Erythroblast (primary cell): ENCODE results near the gene SP3.

Source experiments
- DNase-seq, 2 experiments: peaks; one replicate each; lab custom pipeline; 2025; lab: John Stamatoyannopoulos, UW
- GATA1 ChIP-seq: IDR thresholded peaks from 2 replicates; pipeline ENCODE4 v1.6.1; 2011; ENCODE audit warnings: low read depth, mild to moderate bottlenecking, control low read depth, low read length, moderate library complexity
- POLR2A ChIP-seq: IDR thresholded peaks from 2 replicates; pipeline ENCODE4 v1.6.1; 2011; ENCODE audit warnings: mild to moderate bottlenecking, low read length

Gene SP3

GRCh38 chr2:173956454-173956853 lies 8.7 kb downstream of the SP3 start:
- DNase-seq, result no peak
- no peak for TF ChIP-seq POLR2A
- no peak for TF ChIP-seq GATA1

DNA sequence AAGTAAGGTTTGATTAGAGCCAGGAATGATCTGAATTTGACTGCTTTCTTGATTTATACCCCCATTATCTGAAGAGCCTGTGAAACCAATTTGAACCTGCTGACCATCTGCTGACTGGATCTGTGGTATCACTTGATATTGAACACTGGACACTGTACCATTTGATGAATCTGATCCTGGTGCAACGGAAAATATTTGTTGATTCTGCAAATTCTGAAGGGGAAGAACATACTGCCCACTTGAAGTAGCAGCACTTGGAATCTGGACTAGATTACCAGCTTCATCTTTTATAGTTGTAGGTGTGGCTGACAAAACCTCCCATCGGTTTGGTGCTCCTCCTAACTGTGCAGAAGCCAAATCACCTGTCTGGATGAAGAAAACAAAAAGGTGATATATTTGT lies 9.3 kb downstream of the SP3 start:
- no peak for DNase-seq
- TF ChIP-seq GATA1 (no peak), POLR2A (no peak)

DNA sequence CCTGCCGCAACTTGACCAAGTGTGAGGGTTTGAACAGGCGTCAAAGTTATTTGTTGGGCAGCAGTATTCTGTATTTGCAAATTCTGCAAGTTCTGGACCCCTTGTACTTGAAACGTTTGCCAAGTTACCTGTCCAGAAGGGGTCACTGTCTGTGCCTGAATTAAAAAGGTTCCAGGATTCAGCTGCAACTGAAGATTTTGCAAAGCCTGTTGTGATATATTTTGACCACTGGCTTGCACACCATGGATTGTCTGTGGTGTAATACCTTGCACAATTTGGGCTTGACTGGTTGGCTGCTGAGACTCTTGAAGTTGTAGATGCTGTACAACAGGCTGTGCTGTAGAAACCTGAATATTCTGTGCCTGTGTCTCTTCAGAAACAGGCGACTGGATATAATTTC lies 10.2 kb downstream of the SP3 start:
- no peak for DNase-seq
- TF ChIP-seq POLR2A (no peak), GATA1 (no peak)

DNA sequence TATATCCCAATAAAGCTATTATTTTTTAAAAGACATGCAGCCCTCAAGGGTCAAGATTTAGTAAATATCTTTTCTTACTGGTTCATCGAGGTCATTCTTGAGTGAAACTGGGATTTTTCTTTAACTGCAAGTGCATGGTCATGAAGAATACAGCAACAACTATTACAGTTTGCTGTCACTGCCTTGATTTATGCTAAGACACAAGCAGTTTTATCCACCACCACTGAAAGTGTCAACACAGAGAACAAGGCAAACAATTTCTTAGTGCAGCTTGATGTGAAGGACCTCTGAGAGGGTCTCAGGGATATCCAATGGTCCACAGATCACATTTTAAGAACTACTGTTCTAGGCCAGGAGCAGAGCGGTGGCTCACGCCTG lies 12.1 kb downstream of the SP3 start:
- TF ChIP-seq POLR2A (no peak), GATA1 (no peak)
- no peak for DNase-seq

- peak in 1 of 2 experiments; percentile 10 for DNase-seq
- TF ChIP-seq GATA1 (no peak), POLR2A (no peak)
These were observed 12.7 kb downstream of the SP3 start for GRCh38 chr2:173952267-173953046.

GRCh38 chr2:173948842-173949241 lies 16.3 kb downstream of the SP3 start:
- TF ChIP-seq GATA1, result no peak
- TF ChIP-seq POLR2A, result no peak
- no peak for DNase-seq

GRCh38 chr2:173948198-173948597 lies 17.0 kb downstream of the SP3 start:
- no peak for TF ChIP-seq GATA1
- TF ChIP-seq POLR2A, result no peak
- DNase-seq, result no peak

DNA sequence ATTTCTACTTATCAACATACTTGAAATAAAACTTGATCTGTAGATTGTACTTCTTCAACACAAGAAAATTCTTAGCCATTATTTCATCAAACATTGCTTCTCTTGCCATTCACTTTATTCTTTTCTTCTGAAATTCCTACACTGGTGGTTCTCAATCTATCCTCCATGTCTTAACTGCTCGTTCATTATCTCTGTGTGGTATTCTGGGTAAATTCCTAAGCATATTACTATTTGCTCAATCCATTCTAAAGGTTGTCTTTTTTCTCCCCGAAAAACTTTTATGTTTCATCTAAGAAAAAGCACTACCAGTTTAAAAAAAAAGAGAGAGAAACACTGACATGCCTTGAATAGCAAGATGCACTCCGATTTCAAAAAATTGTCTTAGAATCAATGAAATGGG lies 18.0 kb downstream of the SP3 start:
- TF ChIP-seq GATA1 (no peak), POLR2A (no peak)
- DNase-seq, result no peak

GRCh38 chr2:173943738-173944137 lies 21.4 kb downstream of the SP3 start:
- TF ChIP-seq POLR2A (no peak), GATA1 (no peak)
- no peak for DNase-seq

GRCh38 chr2:173942861-173943523 lies 22.2 kb downstream of the SP3 start:
- TF ChIP-seq POLR2A (no peak), GATA1 (no peak)
- DNase-seq, result no peak

GRCh38 chr2:173941567-173941966 lies 23.6 kb downstream of the SP3 start:
- no peak for DNase-seq
- TF ChIP-seq POLR2A (no peak), GATA1 (no peak)

DNA sequence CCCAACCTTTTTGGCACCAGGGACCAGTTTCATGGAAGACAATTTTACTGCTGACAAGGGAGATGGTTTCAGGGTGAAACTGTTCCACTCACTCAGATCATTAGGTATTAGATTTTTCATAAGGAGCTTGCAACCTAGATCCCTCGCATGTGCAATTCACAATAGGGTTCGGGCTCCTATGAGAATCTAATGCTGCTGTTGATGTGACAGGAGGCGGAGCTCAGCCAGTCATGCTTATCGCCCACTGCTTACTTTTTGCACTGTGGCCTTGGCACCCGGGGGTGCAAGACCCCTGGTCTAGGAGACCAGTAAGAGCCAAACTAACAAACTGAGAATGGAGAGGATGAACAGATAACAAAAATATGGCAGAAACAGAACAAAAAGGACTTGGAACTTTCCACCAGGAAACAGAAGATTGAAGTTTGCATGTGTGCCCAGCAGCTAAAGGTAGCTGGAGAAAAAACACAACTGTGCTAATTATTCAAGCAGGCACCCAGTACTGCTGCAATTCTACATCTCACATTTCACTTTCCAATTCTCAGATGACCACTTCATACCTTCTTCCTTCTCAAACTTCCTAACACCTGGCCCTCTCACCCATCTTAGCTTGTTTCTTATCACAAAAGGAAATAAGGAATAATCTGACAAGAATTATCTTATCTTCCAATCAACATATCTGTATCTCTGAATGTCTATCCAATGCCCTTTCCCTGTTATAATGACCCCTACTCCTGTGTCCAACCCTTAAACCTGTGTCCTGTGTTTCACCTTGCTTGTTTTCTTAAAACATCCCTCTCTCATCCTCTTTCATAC lies 24.8 kb downstream of the SP3 start:
- no peak for DNase-seq
- no peak for TF ChIP-seq POLR2A
- no peak for TF ChIP-seq GATA1

DNA sequence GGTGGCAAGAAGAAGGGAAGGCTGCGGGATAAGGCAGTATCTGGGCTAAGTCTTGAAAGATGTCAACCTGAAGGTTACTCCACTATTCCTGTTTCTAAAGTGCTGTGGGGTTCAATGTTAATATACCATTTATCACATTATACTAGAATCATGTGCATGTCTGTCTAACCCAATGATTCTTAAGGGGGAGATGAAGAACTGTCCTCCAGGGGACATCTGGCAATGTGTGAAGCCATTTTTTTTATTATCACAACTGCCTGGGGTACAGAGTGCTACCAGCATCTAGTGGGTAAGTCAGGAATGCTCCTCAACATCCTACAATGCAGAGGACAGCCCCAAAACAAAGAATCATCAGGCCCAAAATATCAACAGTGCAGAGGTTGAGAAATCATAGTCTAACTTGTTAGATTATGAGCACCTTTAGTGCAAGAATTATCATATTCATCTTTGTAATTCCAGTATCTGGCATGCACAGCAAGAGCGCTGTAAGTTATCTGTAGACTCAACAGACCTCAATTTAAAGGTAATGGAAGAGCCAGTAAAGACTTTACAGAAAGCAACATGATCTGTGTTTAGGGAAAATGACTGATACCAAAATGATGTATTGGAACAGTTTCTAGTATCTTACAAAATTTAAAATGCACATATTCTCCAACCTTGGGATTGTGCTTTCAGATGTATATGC lies 26.3 kb downstream of the SP3 start:
- no peak for TF ChIP-seq GATA1
- no peak for TF ChIP-seq POLR2A
- peak in 1 of 2 experiments; percentile 24 for DNase-seq

- TF ChIP-seq GATA1 (no peak), POLR2A (no peak)
- no peak for DNase-seq
These were observed 29.9 kb downstream of the SP3 start for GRCh38 chr2:173935305-173935704.
